C4-2B (cell line): Measurements from ENCODE around the gene GLOD4.

ENCODE experiments used
- CTCF ChIP-seq: fragments of 450-650 bp; conservative IDR thresholded peaks from 2 replicates; pipeline ENCODE4 v1.5.1; 2017; ENCODE audit warnings: mild to moderate bottlenecking
- ZFX ChIP-seq: fragments of 450-650 bp; IDR thresholded peaks from 2 replicates; pipeline ENCODE4 v1.6.1; 2017

DNA sequence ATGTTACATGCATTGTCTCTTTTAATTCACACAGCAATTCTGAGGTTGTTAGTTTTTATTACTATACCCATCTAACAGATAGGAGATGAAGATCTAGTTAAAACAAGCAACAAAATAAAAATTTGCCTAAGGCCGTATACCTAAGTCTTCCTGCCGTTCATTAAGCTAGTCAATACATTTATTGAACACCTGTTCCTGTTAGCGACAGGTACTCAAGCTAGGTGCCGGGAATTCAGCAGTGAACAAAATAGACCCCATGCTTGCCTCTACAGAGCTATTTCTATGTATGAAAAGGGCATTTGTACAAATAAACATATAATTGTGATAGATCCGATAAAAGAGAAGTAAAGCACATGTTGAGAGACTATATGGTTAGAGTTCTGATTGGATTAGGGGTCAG lies 64.0 kb downstream of the GLOD4 start:
- TF ChIP-seq CTCF (no peak), ZFX (no peak)
